T47D (cell line): ENCODE data around the gene LOXL1.
"Not testable (repeated sequence)": the region's sequence is repeated elsewhere in the genome, so short reads cannot be mapped to it uniquely, and the experiment has no call there.

ENCODE experiments used
- DNase-seq, 2 experiments: peaks; one replicate each; pipeline versions ENCODE4 v3.0.0 to v3.0.0-alpha.2; 2011 to 2012; ENCODE audit warnings: low read depth in 1 of 2, low spot score in 1 of 2
- JUND ChIP-seq: IDR thresholded peaks from 2 replicates; pipeline ENCODE4 v1.6.1; 2012; ENCODE audit warnings: low read depth
- in situ Hi-C: cut with HindIII; loops from 2 replicates; pipeline ENCODE4 v1.10.0; 2016; ENCODE audit warnings: low sequenced_read_pairs, low pct_unique_long_range_greater_than_20kb

Gene LOXL1

DNA sequence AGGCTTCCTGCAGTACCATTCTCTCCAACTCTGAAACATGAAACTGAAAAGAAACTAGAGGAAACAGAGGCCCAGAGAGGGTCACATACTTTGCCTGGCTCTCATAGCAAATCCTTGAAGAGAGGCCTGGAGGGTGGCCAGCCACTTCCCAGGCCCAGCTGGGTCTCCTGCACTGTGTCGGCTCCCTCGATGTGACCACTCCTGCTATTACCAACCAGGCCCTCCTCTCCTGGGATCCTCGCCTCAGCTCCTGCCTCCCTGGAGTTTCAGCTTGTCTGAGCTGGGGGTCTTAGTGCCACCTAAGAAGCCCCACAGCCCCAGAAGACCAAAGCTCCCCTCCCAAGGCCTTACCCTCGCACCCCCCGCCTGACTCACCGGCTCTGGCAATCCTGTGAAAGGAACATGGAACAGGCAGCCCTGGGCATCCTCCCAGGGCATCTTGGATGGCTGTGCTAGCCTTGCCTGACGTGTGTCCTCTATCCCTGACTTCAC, 4.6 kb downstream of the LOXL1 start:
- in situ Hi-C loops, result no loop called here
- no peak for DNase-seq

DNA sequence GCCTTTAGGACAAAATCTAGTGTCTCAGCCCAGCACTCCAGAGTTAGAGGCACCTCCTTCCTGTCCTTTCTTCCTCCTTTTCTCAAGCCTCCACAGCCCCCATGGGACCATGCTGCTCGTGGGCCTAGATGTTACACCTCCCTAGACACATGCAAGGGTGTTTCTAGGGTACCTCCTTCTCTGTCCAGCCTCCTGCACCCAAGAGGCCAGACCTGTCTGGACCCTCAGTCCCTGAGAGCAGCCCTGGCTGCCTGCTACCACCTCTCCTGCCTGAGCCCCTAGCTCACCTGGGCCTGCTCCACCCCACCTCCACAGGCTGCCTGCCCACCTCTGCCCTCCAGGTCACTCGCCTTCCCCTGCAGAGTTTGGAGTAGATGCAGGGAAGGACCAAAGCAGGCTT, 5.2 kb downstream of the LOXL1 start:
- no peak for TF ChIP-seq JUND
- DNase-seq, result no peak
- in situ Hi-C loops, result no loop called here

More for the DNA sequence above, 4.6 kb downstream of the LOXL1 start:
- no peak for TF ChIP-seq JUND

DNA sequence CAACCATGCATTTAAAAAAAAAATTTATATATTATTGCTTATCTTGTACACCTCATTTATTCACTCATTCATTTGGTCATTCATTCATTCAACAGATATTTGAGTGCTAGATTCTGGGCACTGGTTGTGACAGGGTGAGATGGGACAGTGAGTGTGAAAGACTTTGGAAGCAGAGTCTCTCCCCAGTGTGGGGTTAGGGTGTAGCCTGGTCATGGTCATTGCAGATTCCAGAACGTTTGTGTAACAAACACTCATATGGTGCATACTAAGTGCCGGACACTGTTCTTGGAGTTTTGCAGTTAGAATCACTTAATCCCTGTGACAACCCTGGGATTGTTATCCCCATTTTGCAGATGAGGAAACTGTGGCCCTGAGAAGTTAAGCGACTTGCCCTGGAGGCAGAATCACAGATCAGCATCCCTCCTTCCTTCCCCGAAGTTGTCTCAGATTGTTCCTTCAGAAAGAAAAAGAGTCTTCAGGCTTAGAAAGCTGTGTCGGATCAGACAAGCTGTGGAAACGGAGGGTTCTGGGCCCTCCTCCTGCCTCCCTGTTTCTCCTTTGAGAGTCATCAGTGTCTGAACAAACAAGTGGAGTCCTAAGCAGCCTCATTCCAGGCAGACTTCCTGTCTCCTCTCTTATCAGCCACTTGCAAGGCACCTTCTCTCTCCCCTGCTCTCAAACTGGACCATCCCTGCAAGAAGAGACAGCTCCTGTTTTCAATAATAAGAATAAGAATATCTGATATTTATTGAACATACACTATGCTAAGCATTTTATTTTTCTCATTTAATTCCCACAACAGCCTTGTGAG, 6.3 kb downstream of the LOXL1 start:
- no peak for DNase-seq
- in situ Hi-C loops, result no loop called here
- TF ChIP-seq JUND, result no peak

DNA sequence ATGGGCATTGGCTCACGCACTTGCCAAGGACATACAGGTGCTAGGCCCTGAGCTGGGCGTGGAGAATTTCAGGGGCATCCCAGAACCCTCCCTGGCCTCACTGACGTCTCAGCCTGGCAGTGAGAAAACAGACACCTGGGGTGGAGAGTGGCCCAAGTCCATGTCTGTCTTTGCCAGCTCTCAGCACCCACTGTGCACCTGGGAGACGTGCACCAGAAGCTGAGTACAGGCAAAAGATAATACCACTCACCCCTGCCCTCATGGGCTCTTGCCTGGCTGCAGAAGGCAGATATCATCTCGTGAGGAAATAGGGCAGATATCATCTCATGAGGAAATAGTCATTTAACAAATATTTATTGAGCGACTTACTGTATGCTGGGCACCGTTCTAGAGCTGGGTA, 8.0 kb downstream of the LOXL1 start:
- DNase-seq, result peak; percentile 46 to 49
- in situ Hi-C loops, result no loop called here
- no peak for TF ChIP-seq JUND

DNA sequence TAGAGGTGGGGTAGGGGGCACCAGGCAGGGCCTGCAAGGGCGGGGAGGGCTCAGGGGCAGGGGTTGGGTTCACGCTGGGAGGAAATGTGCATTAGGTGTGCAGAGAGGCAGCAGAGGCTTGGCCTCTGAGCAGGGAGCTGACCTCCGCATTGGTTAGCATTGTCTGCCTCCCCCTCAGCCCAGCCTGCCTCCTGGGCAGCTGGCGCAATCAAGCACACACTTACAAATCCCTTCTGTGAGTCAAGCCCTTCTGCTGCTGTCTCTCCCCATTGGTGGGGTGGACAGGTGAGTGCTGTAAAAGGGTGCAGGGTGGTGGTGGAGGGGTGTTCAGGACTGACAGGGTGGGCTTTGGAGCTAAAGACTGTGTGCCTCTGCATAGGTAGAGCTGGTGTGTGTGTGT, 9.3 kb downstream of the LOXL1 start:
- in situ Hi-C loops, result no loop called here
- DNase-seq, result no peak
- no peak for TF ChIP-seq JUND

DNA sequence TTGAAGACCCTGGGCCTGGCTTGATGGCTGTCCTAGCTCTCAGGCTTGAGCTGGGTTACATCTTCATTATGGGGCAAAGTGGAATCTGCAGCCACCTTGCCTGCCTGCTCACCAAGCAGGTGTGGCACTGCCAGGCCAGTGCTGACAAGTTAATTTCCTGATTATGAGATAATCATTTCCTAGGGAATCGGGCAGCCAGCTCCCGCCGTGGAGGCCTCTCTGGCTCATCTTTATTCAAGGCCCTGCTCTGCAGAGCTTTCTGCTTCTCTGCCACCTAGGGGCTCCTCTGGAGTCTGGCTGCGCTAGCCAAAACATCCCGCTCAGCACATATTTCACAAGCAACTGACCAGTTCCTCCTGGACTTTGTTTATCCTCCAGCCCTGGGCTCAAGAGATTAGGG, 9.9 kb downstream of the LOXL1 start:
- peak; percentile 42 to 59 for DNase-seq
- in situ Hi-C loops, result no loop called here
- no peak for TF ChIP-seq JUND

DNA sequence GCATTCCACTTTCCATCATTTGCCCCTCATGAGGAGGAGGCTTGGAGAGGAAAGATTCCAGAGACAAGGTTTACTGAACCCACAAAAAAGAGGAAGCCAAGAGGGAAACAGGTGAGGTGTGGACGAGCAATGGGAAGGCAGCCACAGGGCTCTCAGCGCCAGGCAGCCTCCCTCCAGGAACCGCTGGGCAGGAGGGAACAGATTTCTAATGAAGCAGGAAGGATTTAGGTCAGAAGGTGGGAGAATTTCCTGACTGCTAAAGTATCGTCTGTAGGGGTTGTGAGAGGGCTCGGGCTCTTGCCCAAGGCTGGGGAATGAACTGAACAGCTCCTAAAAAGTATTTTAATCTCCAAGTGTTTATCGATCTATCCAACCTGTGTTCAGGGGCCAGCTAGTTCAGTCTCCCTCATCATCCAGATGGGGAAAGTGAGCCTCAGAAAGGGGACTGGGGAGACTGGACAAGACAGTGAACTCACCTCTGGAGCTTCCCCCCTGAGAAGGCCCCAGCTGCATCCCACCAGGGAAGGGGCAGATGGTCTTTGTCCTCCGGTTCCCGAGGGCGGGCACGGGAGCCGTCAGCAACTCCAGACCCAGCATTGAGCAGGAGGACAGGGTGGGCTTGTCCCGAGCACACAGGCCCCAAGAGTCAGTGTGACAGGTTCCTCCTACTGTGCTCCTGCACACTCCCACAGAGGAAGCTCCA, 10.5 kb downstream of the LOXL1 start:
- in situ Hi-C loops, result no loop called here
- TF ChIP-seq JUND, result no peak
- no peak for DNase-seq

DNA sequence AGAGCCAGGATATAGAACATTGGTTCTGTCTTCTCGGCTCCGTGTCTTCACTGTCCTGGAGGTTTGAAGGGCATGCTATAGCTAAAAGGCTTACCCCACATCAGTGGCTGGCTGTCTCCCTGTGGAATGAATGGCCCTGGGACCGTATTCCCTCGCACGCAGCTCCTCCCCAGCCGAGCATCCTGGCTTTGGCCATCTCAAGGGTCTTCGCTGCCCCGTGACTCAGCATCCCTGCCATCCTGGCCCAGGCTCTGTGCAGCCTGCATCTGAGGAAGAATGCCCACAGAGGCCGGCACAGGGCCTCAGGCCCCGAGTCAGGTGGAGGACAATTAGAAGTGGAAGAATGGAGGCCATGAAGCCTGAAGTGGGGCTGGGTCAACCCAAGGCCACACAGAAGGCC, 11.0 kb downstream of the LOXL1 start:
- no peak for DNase-seq
- in situ Hi-C loops, result no loop called here
- no peak for TF ChIP-seq JUND

DNA sequence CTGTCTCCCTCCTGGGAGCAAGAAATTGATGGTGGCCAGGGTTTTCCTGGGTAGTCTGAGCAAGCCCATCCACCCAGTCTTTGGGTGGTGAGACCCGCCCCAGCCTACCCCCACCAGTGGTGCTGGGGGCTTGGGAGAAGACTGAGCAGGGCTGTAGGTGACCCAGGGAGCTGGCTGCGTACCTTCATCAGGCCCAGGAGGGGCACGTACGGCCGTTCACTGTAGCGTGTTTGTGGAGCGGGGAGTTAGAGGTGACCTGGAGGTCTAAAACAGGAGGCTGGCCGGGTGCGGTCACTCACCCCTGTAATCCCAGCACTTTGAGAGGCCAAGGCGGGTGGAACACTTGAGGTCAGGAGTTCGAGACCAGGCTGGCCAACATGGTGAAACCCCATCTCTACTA, 11.5 kb downstream of the LOXL1 start:
- TF ChIP-seq JUND, result no peak

DNA sequence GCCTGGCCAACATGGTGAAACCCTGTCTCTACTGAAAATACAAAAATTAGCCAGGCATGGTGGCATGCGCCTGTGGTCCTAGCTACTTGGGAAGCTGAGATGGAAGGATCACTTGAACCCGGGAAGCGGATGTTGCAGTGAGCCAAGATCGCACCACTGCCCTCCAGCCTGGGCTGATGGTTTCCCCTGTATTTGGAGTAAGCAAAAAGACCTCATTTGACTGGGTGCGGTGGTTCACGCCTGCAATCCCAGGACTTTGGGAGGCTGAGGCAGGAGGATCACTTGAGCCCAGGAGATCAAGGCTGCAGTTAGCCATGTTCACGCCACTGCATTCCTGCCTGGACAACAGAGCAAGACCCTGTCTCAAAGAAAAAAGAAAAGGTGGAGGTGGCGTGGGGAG, 12.3 kb downstream of the LOXL1 start:
- in situ Hi-C loops, DNase-seq: not testable (repeated sequence)

More for the DNA sequence above, 11.5 kb downstream of the LOXL1 start:
- DNase-seq, result no peak
- in situ Hi-C loops, result no loop called here

DNA sequence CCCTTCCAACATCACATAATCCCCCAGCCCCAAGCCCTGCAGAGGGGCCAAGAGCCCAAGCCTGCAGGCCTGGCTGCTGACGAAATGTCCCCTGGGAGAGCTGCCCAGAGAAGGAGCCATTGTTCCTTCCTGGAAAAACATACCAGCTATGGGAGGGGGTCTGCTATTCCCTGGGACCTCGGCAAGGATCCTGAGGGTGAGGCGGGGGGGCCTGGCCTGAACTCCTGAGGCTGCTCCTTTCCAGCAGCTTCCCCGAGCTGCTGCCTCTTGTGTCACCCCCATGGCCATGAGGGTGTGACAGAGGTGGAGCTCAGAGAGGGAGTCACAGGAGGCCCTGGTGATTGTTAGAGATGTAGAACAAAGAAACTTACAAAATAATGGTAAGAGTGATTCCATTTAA, 12.9 kb downstream of the LOXL1 start:
- in situ Hi-C loops, result no loop called here
- no peak for TF ChIP-seq JUND
- DNase-seq, result no peak

DNA sequence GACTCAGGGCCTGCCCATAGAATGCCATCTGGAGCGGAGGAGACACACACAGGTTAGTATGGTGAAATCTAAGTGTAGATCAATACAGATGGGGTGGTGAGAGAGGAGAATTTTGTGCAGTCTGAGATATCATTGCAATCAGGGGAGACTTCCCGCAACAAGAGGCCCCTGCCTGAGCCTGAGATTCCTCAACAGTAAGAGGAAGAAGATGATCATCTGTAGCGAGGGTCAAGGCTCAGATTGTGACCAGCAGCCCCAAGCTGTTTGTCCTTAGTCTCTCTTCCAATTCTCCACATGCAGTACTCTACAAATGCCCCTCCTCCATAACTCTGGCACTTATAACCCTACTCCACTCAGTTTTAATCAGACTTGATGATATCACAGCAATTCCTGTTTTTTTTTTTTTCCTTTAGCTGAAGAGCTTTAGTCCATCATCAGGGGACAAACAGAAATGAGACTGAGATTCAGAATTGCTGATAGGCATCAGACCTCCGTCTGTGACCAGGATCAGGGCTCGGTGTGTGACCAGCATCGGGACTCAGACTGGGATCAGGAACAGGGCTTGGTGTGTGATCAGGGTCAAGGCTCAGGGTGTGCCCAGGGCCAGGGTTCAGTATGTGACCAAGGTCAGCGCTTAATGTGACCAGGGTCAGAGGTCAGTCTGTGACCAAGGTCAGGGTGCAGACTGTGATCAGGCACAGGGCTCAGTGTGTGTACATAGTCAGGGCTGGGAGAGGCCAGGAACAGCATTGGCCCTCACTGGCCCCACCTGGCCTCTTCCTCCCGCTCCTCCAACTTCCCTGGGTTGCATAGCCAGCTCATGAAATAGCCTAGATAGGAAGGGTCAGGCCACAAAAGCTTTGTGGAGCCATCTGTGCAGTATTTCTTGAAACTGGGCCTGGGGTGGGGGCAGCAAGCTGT, 14.1 kb downstream of the LOXL1 start:
- DNase-seq, result no peak
- in situ Hi-C loops, result no loop called here
- TF ChIP-seq JUND, result no peak

DNA sequence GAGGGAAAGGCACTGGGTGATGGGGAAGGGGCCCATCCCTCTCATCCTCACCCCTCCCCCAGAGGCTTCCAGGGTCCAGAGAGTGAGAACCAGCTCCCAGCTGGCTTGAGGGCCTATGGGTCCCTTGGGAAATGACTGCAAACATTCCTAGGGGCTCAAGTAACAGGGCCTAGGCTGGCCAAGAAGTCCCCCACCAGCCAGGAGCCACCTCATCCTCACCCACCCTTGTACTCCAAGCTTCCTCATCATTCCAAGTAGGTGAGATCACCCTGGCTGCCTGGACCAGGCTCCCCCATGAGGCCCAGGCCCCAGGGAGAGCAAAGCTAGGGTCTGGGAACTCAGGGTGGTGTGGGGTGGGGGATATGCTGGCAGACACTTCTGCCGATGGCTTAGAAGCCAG, 14.8 kb downstream of the LOXL1 start:
- no peak for DNase-seq
- in situ Hi-C loops, result no loop called here
- no peak for TF ChIP-seq JUND
